Fibroblast of villous mesenchyme (primary cell): ENCODE measurements around the gene CRYBB1. TPM values are rescaled to one million over a fixed set of nuclear protein-coding genes. Genes with fewer than 3 reads are reported as not detected.

ENCODE experiments used
- DNase-seq: peaks from one replicate; pipeline ENCODE4 v3.0.0-alpha.2; 2010; ENCODE audit warnings: low read depth
- H3K4me3 ChIP-seq: 2 replicates; pipeline ENCODE4 v1.5.1; 2011; ENCODE audit warnings: low read depth, mild to moderate bottlenecking, low read length
- total RNA-seq: library from RNA; depleted of rRNA; stranded (reverse); fragments of >200 nt; gene quantifications from 2 replicates; pipeline ENCODE4 v1.2.3, GENCODE V29; 2012
- TF ChIP-seq, protein P1 (sequence below): IDR thresholded peaks from 2 replicates; pipeline ENCODE4 v1.5.1; 2012; ENCODE audit warnings: low read depth, mild to moderate bottlenecking, low read length; ENCODE audit not compliant: insufficient read depth

The CRYBB1 gene
- total RNA-seq, 1 donor, result not detected

DNA sequence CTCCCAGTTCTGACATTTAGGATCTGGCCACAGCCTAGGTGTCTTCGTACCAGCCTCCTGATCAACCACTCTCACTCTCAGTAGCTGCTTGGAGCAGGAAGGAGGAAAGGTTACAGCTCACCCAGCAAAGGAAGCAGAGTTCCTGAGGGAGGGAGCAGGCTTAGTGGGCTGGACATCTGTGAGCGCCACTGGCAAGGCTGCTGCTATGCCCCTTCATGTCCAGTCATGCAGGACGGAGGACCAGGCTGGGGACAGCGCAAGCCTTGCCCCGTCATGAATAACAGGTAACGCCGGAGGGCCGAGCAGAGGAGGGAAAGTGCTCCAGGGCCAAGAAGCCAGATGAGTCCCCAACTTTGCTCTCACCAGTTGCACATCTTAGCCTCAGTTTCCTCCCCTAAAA, 53.6 kb downstream of the CRYBB1 start:
- no peak for DNase-seq
- H3K4me3 ChIP-seq, result no peak overlapping the region
- TF ChIP-seq, protein P1, sequence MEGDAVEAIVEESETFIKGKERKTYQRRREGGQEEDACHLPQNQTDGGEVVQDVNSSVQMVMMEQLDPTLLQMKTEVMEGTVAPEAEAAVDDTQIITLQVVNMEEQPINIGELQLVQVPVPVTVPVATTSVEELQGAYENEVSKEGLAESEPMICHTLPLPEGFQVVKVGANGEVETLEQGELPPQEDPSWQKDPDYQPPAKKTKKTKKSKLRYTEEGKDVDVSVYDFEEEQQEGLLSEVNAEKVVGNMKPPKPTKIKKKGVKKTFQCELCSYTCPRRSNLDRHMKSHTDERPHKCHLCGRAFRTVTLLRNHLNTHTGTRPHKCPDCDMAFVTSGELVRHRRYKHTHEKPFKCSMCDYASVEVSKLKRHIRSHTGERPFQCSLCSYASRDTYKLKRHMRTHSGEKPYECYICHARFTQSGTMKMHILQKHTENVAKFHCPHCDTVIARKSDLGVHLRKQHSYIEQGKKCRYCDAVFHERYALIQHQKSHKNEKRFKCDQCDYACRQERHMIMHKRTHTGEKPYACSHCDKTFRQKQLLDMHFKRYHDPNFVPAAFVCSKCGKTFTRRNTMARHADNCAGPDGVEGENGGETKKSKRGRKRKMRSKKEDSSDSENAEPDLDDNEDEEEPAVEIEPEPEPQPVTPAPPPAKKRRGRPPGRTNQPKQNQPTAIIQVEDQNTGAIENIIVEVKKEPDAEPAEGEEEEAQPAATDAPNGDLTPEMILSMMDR, result no peak

DNA sequence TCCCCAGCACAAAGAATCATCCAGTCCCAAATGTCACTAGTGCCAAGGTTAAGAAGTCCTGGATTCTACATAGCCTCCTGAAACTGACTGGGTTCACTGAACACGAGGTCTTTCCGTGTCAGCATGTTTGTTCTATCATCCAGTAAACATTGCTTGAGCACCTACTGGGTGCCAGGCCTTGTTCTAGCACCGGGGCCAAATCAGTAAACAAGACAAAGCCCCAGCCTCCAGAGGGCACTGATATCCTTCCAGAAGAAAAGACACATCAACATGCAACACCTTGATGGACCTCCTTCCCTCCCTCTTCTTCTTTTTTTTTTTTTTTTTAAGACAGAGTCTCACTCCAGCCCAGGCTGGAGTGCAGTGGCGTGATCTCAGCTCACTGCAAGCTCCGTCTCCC, 54.8 kb downstream of the CRYBB1 start:
- TF ChIP-seq, protein P1, result no peak
- no peak for DNase-seq
- no peak overlapping the region for H3K4me3 ChIP-seq

DNA sequence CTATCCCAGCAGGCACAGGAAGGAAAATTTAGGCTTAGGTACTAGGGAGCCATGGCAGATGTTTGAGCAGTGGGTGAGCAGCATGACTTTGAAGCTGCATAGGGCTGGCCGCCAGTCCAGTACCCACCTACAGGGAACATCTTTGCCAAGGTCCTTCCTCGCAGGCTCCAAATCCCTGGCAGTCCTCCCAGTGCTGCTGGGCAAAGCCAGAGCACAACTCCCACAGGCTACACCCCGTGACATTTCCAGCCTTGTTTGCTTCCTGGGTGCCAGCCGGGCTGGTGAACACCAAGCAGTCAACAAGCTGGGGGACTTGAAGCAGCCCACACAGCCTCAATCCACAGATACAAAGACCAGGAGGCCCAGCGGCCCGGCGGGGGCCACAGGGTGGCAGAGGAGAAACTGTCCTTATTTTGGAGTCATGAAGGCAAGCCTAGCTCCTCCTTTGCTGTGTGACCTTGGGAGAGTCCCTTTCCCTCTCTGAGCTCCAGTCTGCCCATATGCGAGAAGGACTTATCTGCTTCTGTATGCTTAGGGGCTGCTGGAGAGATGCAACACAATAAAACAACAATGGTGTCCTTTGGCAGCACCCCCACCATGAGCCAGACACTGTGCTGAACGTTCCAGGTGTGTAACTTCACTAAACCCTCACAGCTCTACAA, 55.9 kb downstream of the CRYBB1 start:
- no peak overlapping the region for H3K4me3 ChIP-seq
- TF ChIP-seq, protein P1, result no peak
- DNase-seq, result no peak

DNA sequence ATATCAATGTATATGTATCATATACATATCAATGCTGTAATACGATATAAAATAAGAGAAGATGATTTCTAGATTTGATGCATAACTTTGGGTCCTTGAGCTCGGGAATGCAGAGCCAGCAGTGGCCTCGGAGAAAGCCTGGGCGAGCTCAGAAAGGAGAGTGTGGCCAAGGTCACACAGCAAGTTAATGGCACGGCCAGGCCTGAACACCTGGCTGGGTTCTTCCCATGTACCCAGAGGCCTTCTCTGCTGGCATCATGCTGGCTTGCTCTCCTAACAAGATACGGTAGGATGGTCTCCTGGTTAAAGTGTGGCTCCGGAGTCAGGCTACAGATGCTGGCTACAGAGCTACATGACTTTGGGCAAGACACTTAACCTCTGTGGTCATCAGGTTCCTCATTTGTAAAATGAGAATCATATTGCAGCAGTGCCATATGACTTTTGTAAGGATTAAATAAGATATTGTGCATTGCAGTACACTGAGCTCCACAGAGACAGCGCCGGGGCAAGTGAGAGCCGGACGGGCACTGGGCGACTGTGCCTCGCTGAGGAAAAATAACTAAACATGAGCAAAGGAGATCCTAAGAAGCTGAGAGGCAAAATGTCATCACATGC, 57.8 kb downstream of the CRYBB1 start:
- TF ChIP-seq, protein P1, result no peak
- H3K4me3 ChIP-seq, result no peak overlapping the region
- DNase-seq, result no peak

DNA sequence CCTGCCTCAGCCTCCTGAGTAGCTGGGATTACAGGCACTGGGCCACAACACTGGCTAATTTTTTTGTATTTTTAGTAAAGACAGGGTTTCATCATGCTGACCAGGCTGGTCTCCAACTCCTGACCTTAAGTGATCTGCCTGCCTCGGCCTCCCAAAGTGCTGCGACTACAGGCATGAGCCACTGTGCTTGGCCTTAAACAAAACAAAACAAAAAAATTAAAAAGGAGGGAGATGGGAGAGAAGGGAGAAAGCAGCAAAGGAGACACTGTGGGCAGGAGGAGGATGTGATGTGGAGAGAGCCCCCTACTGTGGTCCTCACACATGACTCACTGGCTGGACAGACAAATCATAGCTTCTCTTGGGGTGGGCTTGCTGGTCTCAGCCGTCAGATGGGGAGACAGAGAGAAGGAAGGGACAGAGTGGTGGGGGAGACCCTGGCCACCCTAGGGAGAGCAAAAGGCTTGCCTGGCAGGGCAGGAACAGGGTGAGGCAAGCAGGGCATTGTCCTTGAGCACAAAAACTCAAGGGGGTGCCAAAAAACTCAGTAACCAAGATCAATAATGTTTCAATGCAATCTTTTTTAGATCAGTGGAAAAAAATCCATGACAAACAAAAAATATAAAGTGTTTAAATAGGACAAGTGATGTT, 59.5 kb downstream of the CRYBB1 start:
- TF ChIP-seq, protein P1, result no peak
- DNase-seq, result no peak
- no peak overlapping the region for H3K4me3 ChIP-seq

DNA sequence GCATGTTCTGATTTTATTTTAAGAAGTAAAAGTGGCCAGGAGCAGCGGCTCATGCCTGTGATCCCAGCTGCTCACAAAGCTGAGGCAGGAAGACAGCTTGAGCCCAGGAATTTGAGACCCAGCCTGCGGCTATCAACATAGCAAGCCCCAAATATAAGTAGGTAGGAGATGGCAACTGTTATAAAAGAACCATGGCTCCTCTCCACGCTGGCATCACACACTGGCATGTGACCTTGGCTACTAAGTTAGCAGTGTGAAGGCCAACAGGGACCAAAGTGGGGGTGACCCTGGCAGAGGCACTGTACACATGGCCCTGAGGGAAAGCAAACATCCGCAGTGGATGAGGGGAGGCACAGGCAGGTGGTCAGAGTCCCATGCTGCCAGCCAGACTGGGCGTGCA, 60.9 kb downstream of the CRYBB1 start:
- TF ChIP-seq, protein P1, result no peak
- no peak overlapping the region for H3K4me3 ChIP-seq
- DNase-seq, result no peak
